HepG2 (cell line): ENCODE results near the gene KRTAP5-8. TPM values are rescaled to one million over a fixed set of nuclear protein-coding genes. Genes with fewer than 3 reads are reported as not detected.

Source experiments
- ATAC-seq: fragments of 200-7000 bp; cut with Tn5 transposase; 3 replicates; pipeline ENCODE4 v1.9.1; 2020; ENCODE audit warnings: mild to moderate bottlenecking, moderate library complexity
- BruUV-seq: library from RNA; stranded (reverse); fragments of 400-500 nt; replicated peaks from 2 replicates; lab custom pipeline; 2021; lab: Mats Ljungman, UMichigan
- CTCF ChIA-PET: fragments of 300-600 bp; formaldehyde crosslinking; extraction: SDS; loops from one replicate; lab custom pipeline; 2021; ENCODE audit warnings: low total read pairs, inconsistent platforms, low intra/inter-chr PET ratio; lab: Yijun Ruan, JAX
- POLR2A ChIA-PET: fragments of 350-600 bp; sonication (Branson Sonifier 250); formaldehyde crosslinking; loops from one replicate; lab custom pipeline; 2020; ENCODE audit warnings: antibody characterized with exemption, inconsistent platforms; lab: Yijun Ruan, JAX
- DNase-seq: peaks from one replicate; pipeline ENCODE4 v3.0.0-alpha.2; 2015; ENCODE audit warnings: low spot score
- FAIRE-seq: peaks from 3 replicates; lab custom pipeline; 2011; peaks lifted over from hg19 to GRCh38; lab: Jason Lieb, UNC
- H2AFZ ChIP-seq: one replicate; pipeline ENCODE4 v1.6.1; 2011; ENCODE audit warnings: low read length, inconsistent platforms
- H3K27ac ChIP-seq: fragments of 300-600 bp; 3 replicates; pipeline ENCODE4 v1.8.0; 2011; ENCODE audit warnings: mixed run types, mild to moderate bottlenecking, mixed read lengths, low read length, inconsistent platforms; ENCODE audit not compliant: insufficient read depth; ENCODE audit errors: extremely low read length
- H3K27me3 ChIP-seq, 2 experiments: fragments of 200-600 bp in 1 of 2; 2 replicates in 1 of 2; 3 replicates in 1 of 2; pipeline versions ENCODE4 v1.6.0 to v1.8.0; 2011; ENCODE audit warnings: low read length in 2 of 2, mild to moderate bottlenecking in 2 of 2, moderate library complexity in 2 of 2, inconsistent platforms in 1 of 2; ENCODE audit not compliant: insufficient read depth in 2 of 2, control insufficient read depth in 1 of 2
- H3K36me3 ChIP-seq, 2 experiments: fragments of 200-600 bp in 1 of 2; replicated peaks in 1 of 2; 2 replicates in 1 of 2; 3 replicates in 1 of 2; pipeline versions ENCODE4 v1.5.1 to v1.8.0; 2011; ENCODE audit warnings: low read length in 2 of 2, inconsistent platforms in 1 of 2; ENCODE audit not compliant: insufficient read depth in 2 of 2, control insufficient read depth in 1 of 2
- H3K4me1 ChIP-seq: 2 replicates; pipeline ENCODE4 v1.5.1; 2012; ENCODE audit warnings: low read length, inconsistent platforms; ENCODE audit not compliant: insufficient read depth
- H3K4me2 ChIP-seq: 2 replicates; pipeline ENCODE4 v1.6.0; 2011; ENCODE audit warnings: low read depth, low read length, inconsistent platforms
- H3K4me3 ChIP-seq, 3 experiments: fragments of 200-600 bp in 1 of 3; sonication (generic), shearing (Covaris generic) in 1 of 3; replicated peaks in 1 of 3; 2 replicates each; pipeline ENCODE4 v1.5.1; 2011 to 2016; ENCODE audit warnings: low read length in 3 of 3, inconsistent platforms in 2 of 3, low read depth in 2 of 3, mild to moderate bottlenecking in 2 of 3, control low read depth in 1 of 3, mixed read lengths in 1 of 3; ENCODE audit not compliant: insufficient read depth in 1 of 3
- H3K79me2 ChIP-seq: one replicate; pipeline ENCODE4 v1.6.1; 2011; ENCODE audit warnings: low read length, inconsistent platforms; ENCODE audit not compliant: insufficient read depth
- H3K9ac ChIP-seq: 2 replicates; pipeline ENCODE4 v1.6.0; 2011; ENCODE audit warnings: mild to moderate bottlenecking, low read depth, low read length, inconsistent platforms; ENCODE audit not compliant: insufficient read depth
- H3K9me3 ChIP-seq: 2 replicates; pipeline ENCODE4 v1.5.1; 2012; ENCODE audit warnings: mild to moderate bottlenecking, low read length
- H4K20me1 ChIP-seq: 2 replicates; pipeline ENCODE4 v1.6.0; 2011; ENCODE audit warnings: inconsistent platforms, mild to moderate bottlenecking, low read length, moderate library complexity; ENCODE audit not compliant: insufficient read depth
- AKAP8 ChIP-seq: sonication (generic); formaldehyde crosslinking; IDR thresholded peaks from 2 replicates; pipeline ENCODE4 v1.5.1; 2020; ENCODE audit warnings: mild to moderate bottlenecking, missing genetic modification reagents
- ATM ChIP-seq: fragments of 450-650 bp; IDR thresholded peaks from 2 replicates; pipeline ENCODE4 v1.7.1; 2017; ENCODE audit warnings: mild to moderate bottlenecking, borderline replicate concordance
- CHD2 ChIP-seq: IDR thresholded peaks from 2 replicates; pipeline ENCODE4 v1.6.1; 2011; ENCODE audit warnings: low read depth, low read length, improper control_type of control experiment
- GFI1 ChIP-seq: sonication (generic); formaldehyde crosslinking; IDR thresholded peaks from 2 replicates; pipeline ENCODE4 v1.5.0; 2020; ENCODE audit warnings: missing genetic modification reagents, mild to moderate bottlenecking, borderline replicate concordance
- MNT ChIP-seq: fragments of 450-650 bp; IDR thresholded peaks from 2 replicates; pipeline ENCODE4 v1.6.1; 2016
- MTF2 ChIP-seq: sonication (generic); formaldehyde crosslinking; IDR thresholded peaks from 2 replicates; pipeline ENCODE4 v1.5.0; 2020; ENCODE audit warnings: missing genetic modification reagents, borderline replicate concordance
- NCOA2 ChIP-seq: sonication (generic); formaldehyde crosslinking; IDR thresholded peaks from 2 replicates; pipeline ENCODE4 v1.8.0; 2022; ENCODE audit warnings: inconsistent platforms
- PTBP1 ChIP-seq: fragments of 200-400 bp; formaldehyde crosslinking; IDR thresholded peaks from 2 replicates; pipeline ENCODE4 v1.6.1; 2018; ENCODE audit warnings: low read length, low read depth; ENCODE audit not compliant: poor library complexity, severe bottlenecking
- RFX3 ChIP-seq: IDR thresholded peaks from 2 replicates; pipeline ENCODE4 v1.6.1; 2016; ENCODE audit warnings: missing biosample characterization, missing genetic modification reagents
- SRF ChIP-seq: IDR thresholded peaks from 2 replicates; pipeline ENCODE4 v1.6.1; 2011; ENCODE audit warnings: mild to moderate bottlenecking, low read depth, low read length, moderate library complexity
- TAF15 ChIP-seq: fragments of 200-400 bp; formaldehyde crosslinking; IDR thresholded peaks from one replicate; pipeline ENCODE4 v1.6.1; 2018; ENCODE audit warnings: mild to moderate bottlenecking, low read depth, low read length; ENCODE audit not compliant: poor library complexity, severe bottlenecking
- ZBTB38 ChIP-seq: sonication (generic); formaldehyde crosslinking; IDR thresholded peaks from 2 replicates; pipeline ENCODE4 v1.5.1; 2020; ENCODE audit warnings: mild to moderate bottlenecking, missing genetic modification reagents
- ZEB1 ChIP-seq: IDR thresholded peaks from 2 replicates; pipeline ENCODE4 v1.6.1; 2012; ENCODE audit warnings: mild to moderate bottlenecking, low read depth, inconsistent platforms; ENCODE audit not compliant: insufficient replicate concordance
- ZNF12 ChIP-seq: sonication (generic); formaldehyde crosslinking; IDR thresholded peaks from 2 replicates; pipeline ENCODE4 v1.5.0; 2020; ENCODE audit warnings: missing genetic modification reagents
- ZNF367 ChIP-seq: sonication (generic); formaldehyde crosslinking; IDR thresholded peaks from 2 replicates; pipeline ENCODE4 v1.4.0; 2020; ENCODE audit warnings: missing genetic modification reagents, borderline replicate concordance
- ZNF44 ChIP-seq: sonication (generic); formaldehyde crosslinking; IDR thresholded peaks from 2 replicates; pipeline ENCODE4 v1.5.1; 2020; ENCODE audit warnings: mild to moderate bottlenecking, missing genetic modification reagents
- ZNF691 ChIP-seq: sonication (generic); formaldehyde crosslinking; IDR thresholded peaks from 2 replicates; pipeline ENCODE4 v1.4.0; 2020; ENCODE audit warnings: missing genetic modification reagents, low read depth, mild to moderate bottlenecking, borderline replicate concordance
- ZNF768 ChIP-seq: sonication (generic); formaldehyde crosslinking; IDR thresholded peaks from 2 replicates; pipeline ENCODE4 v1.4.0; 2020; ENCODE audit warnings: missing genetic modification reagents
- ZNF782 ChIP-seq: sonication (generic); formaldehyde crosslinking; IDR thresholded peaks from 2 replicates; pipeline ENCODE4 v1.4.0; 2020; ENCODE audit warnings: missing genetic modification reagents, mild to moderate bottlenecking, borderline replicate concordance
- ZNF883 ChIP-seq: sonication (generic); formaldehyde crosslinking; IDR thresholded peaks from 2 replicates; pipeline ENCODE4 v1.5.1; 2020; ENCODE audit warnings: mild to moderate bottlenecking, missing genetic modification reagents; ENCODE audit errors: not compliant biosample characterization
- WGBS: methylation state at CpG from one replicate; pipeline ENCODE4 v1.1.6; 2017; ENCODE audit warnings: low lambda C conversion rate; 5-methylcytosine and 5-hydroxymethylcytosine counted together
- in situ Hi-C: cut with HindIII; loops from 2 replicates; pipeline ENCODE4 v1.10.0; 2017; ENCODE audit warnings: low pct_unique_long_range_greater_than_20kb; ENCODE audit not compliant: extremely low pct_ligation_motif_present
- intact Hi-C: fragments of 100-400 bp; cut with micrococcal nuclease; formaldehyde crosslinking; loops from one replicate; pipeline ENCODE4 v1.10.0; 2022; ENCODE audit not compliant: unreplicated experiment
- polyA plus RNA-seq, 8 experiments: library from polyadenylated mRNA; depleted of rRNA in 3 of 8; stranded (reverse) in 7 of 8; unstranded in 1 of 8; fragments of >200 nt; fragmentation: Illumina TruSeq in 4 of 8; extraction: Trizol in 4 of 8; gene quantifications; 2 replicates each; pipeline versions ENCODE4 v1.2.1 to v1.2.3, GENCODE V29; 2011 to 2016; ENCODE audit warnings: low read depth in 4 of 8, missing spikeins in 1 of 8, mixed read lengths in 1 of 8; ENCODE audit not compliant: insufficient read depth in 1 of 8
- total RNA-seq, 5 experiments: library from RNA; depleted of rRNA; stranded (reverse); fragments of >200 nt; fragmentation: Illumina TruSeq; extraction: Trizol; gene quantifications; 2 replicates each; pipeline ENCODE4 v1.2.3, GENCODE V29; 2016; ENCODE audit warnings: low read depth in 1 of 5

The KRTAP5-8 gene
- total and polyA plus RNA-seq, 2 of the 13 experiments (the other 11 are each of a cell fraction or from before 2014, with no cell fraction given) = 0.20 TPM; not detected in 1

- CTCF ChIA-PET = no interaction called here
- WGBS = 97% methylated on average over 15 of the region's 15 CpGs
- H3K4me2 ChIP-seq = no peak overlapping the region
- H3K27me3 ChIP-seq = no peaks in the 10 kb centered on the region
- BruUV-seq = no TSS peak
- no peaks in the 10 kb centered on the region for H4K20me1 ChIP-seq
- H3K36me3 ChIP-seq = peaks cover 12 to 30% of the 10 kb centered on the region in 2 experiments; a peak in 4 of 5 replicates
- intact Hi-C loops (no loop called here), in situ Hi-C loops (no loop called here)
- H3K79me2 ChIP-seq = no peaks in the 10 kb centered on the region
- H2AFZ ChIP-seq = no peak overlapping the region
- no peaks in the 10 kb centered on the region for H3K4me1 ChIP-seq
- no peak overlapping the region for H3K4me3 ChIP-seq
- H3K27ac ChIP-seq = no peak overlapping the region
- POLR2A ChIA-PET = no interaction called here
- FAIRE-seq = no peak
- DNase-seq = no peak
- TF ChIP-seq RFX3 (CRISPR knock-in tag) (no peak), ZNF883 (no peak), ATM (no peak), ZNF367 (no peak), PTBP1 (no peak), ZNF12 (no peak), ZNF768 (CRISPR knock-in tag) (no peak), NCOA2 (no peak), SRF (no peak), ZNF44 (CRISPR knock-in tag) (no peak), ZEB1 (no peak)
- no peak overlapping the region for H3K9ac ChIP-seq
- ATAC-seq = no peak
- no peaks in the 10 kb centered on the region for H3K9me3 ChIP-seq
Observed at GRCh38 chr11:71502871-71503435, 34.9 kb upstream of the KRTAP5-8 start.

- no peak overlapping the region for H3K4me2 ChIP-seq
- intact Hi-C loops (no loop called here), in situ Hi-C loops (no loop called here)
- no peaks in the 10 kb centered on the region for H4K20me1 ChIP-seq
- no peak for DNase-seq
- no peak overlapping the region for H3K27ac ChIP-seq
- BruUV-seq = no TSS peak
- ChIA-PET POLR2A (no interaction called here), CTCF (no interaction called here)
- H3K9ac ChIP-seq = no peak overlapping the region
- H3K36me3 ChIP-seq = peaks cover 3 to 14% of the 10 kb centered on the region in 2 experiments; a peak in 4 of 5 replicates
- no peaks in the 10 kb centered on the region for H3K27me3 ChIP-seq
- no peak for ATAC-seq
- H3K4me1 ChIP-seq = no peaks in the 10 kb centered on the region
- no peak overlapping the region for H3K4me3 ChIP-seq
- no peak for FAIRE-seq
- H3K9me3 ChIP-seq = no peaks in the 10 kb centered on the region
- H3K79me2 ChIP-seq = no peaks in the 10 kb centered on the region
- no peak overlapping the region for H2AFZ ChIP-seq
- WGBS = 93% methylated on average over 10 of the region's 10 CpGs
- TF ChIP-seq ZNF782 (CRISPR knock-in tag) = no peak
- TF ChIP-seq MTF2 = no peak
- TF ChIP-seq ZBTB38 (CRISPR knock-in tag) = no peak
- TF ChIP-seq CHD2 = no peak
- no peak for TF ChIP-seq GFI1
- TF ChIP-seq ZNF691 (CRISPR knock-in tag) = no peak
- no peak for TF ChIP-seq AKAP8 (CRISPR knock-in tag)
- no peak for TF ChIP-seq MNT
- TF ChIP-seq TAF15 = no peak
Observed at GRCh38 chr11:71504531-71504930, 33.3 kb upstream of the KRTAP5-8 start.
